GM12892 (cell line): ENCODE measurements around the gene MOXD1.

Experiments used
- POLR2A ChIP-seq: IDR thresholded peaks from 2 replicates; pipeline ENCODE4 v1.6.1; 2011; ENCODE audit warnings: low read depth, low read length, control low read depth
- POLR2AphosphoS5 ChIP-seq: IDR thresholded peaks from 2 replicates; pipeline ENCODE4 v1.6.1; 2011; ENCODE audit warnings: low read depth, low read length, control low read depth

- no peak for TF ChIP-seq POLR2A
- no peak for TF ChIP-seq POLR2AphosphoS5
Observed at GRCh38 chr6:132430110-132430509, 28.8 kb upstream of the MOXD1 start.
